H1 (cell line): ENCODE measurements around the gene NAV2. TPM values are rescaled to one million over a fixed set of nuclear protein-coding genes. Genes with fewer than 3 reads are reported as not detected.

Experiments used
- BCL11A ChIP-seq, 2 experiments: IDR thresholded peaks; one replicate each; pipeline ENCODE4 v1.6.1; 2011; ENCODE audit warnings: low read depth in 2 of 2, low read length in 2 of 2, mild to moderate bottlenecking in 2 of 2
- CREB1 ChIP-seq: IDR thresholded peaks from 2 replicates; pipeline ENCODE4 v1.6.1; 2012; ENCODE audit warnings: inconsistent platforms
- GABPA ChIP-seq: IDR thresholded peaks from 2 replicates; pipeline ENCODE4 v1.6.1; 2011; ENCODE audit warnings: mild to moderate bottlenecking, low read length, moderate library complexity, borderline replicate concordance; ENCODE audit not compliant: insufficient read depth
- NRF1 ChIP-seq: IDR thresholded peaks from 2 replicates; pipeline ENCODE4 v1.6.1; 2011; ENCODE audit warnings: mild to moderate bottlenecking, low read depth, low read length, improper control_type of control experiment
- RNF2 ChIP-seq: fragments of 200-900, 300-1000 bp; sonication (generic); IDR thresholded peaks from 2 replicates; pipeline ENCODE4 v1.7.1; 2016; ENCODE audit warnings: borderline replicate concordance, low read depth, mild to moderate bottlenecking, antibody characterized with exemption, low read length; ENCODE audit not compliant: poor library complexity, severe bottlenecking; ENCODE audit errors: missing control alignments
- polyA plus RNA-seq, 7 experiments: library from polyadenylated mRNA; depleted of rRNA in 3 of 7; stranded (reverse) in 5 of 7; unstranded in 2 of 7; fragments of >200 nt in 5 of 7; fragments of 200-250 nt in 2 of 7; gene quantifications; 1 replicate in 5 of 7; 2 replicates in 1 of 7; 4 replicates in 1 of 7; pipeline versions ENCODE4 v1.2.1 to v1.2.3, GENCODE V29; 2011 to 2013; ENCODE audit warnings: missing spikeins in 2 of 7, mixed read lengths in 2 of 7
- total RNA-seq: library from RNA; stranded (reverse); fragmentation: NEBNext Ultra II Directional; extraction: Animal tissue kit (Norgen Biotek cat#: 25700); gene quantifications from 2 replicates; pipeline ENCODE4 v1.2.1, GENCODE V29; 2021

Gene NAV2
- total and polyA plus RNA-seq, 2 of the 8 experiments (the other 6 are each of a cell fraction or from before 2014, with no cell fraction given): 35.6 to 73.6 TPM

DNA sequence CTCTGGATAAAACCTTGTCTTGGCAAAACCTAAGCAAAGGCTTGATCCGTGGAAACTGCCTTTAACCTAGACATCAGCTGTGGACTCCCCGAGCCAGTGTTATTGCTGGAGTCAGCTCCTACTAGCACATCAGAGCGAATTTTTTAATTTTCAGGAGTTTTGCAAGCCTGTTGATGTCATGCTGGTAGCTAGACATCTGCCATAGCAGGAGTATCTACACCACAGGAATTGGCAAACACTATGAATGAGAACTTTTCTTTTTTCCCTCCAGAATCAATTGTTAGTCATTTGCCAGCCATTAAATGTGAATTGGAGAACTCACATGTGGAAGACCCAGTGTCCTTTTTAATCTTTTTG is 201.2 kb downstream of the NAV2 start (continued):
- no peak for TF ChIP-seq RNF2
- no peak for TF ChIP-seq BCL11A (IDR thresholded peaks at IDR 0.05; ENCODE audit: low read depth in 2 of 2, low read length in 2 of 2)
- TF ChIP-seq CREB1: no peak
- no peak for TF ChIP-seq NRF1
- TF ChIP-seq GABPA: no peak
